ENCODE measurements around the gene TAS2R1.

DNA sequence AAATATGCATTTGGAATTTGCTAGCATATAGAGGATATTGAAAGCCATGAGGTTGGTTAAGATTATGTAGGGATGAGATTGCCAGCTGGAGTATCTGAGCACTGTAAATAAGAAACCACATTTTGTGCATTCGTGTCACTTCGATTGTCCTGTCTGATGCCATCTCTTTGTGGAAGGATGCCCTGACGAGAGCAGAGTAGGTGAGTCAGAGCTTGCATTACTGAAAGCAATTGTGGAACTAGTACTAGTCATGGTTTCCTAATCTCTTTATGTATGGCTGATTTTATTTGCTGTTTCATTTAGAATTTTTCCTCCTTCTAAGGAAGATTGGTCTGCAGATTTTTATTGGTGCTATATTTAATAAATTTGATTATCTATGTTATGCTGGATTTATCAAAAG, 14.5 kb upstream of the TAS2R1 start:
- TF ChIP-seq GATA2 (IDR thresholded peaks at IDR 0.05; ENCODE audit: low read depth, low read length) (no peak), GATA3 (IDR thresholded peaks at IDR 0.05; ENCODE audit: low read depth, low read length) (no peak)

Data from SH-SY5Y (cell line).